ENCODE data around the gene MED26. TPM values are rescaled to one million over a fixed set of nuclear protein-coding genes. Genes with fewer than 3 reads are reported as not detected.
A peak's percentile ranks its signal among the peaks of the same experiment; 100 is the strongest.

The MED26 gene
- total and polyA plus RNA-seq, 5 donors = 4.5 to 6.1 (median 5.4) TPM

DNA sequence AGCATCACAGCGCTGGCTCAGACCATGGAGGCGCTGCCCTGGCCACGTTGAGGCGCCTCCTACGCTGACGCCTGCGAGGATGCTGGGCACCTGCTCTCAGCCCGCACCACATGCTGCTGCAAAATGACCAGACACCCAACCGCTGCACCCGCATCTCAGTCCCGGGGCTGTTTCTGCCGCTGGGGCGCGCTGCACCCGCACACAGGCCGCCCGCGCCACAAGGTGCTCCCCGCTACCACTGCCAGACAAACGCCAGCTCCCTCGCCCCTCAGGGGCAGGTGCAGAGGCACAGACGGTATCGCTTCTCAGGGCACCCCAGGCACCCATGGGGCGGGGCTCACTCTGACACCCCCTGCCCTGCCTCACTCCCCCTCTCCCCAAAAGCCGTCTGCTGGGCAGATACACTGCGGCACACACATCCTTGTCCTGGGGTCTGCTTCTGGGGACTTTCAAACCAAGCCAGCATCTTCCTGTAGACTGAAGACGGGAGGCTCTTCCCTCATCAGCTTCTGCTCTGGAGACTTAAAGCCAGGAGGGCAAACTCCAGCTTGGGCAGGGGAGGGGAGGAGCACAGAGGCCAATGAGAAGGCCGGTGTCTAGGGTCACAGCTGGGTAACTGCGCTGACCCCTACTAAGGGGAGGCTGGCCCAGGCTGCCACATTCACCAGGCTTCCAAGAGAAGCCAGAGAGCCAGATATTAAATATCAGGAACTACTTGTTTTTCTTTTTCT lies 102.1 kb downstream of the MED26 start:
- 95% methylated on average over 29 of the region's 29 CpGs for WGBS
- ATAC-seq = no peak
- no peak for DNase-seq
- intact Hi-C loops (cut with DNase I) = no loop called here
- Histone ChIP-seq H3K4me3 (ENCODE audit: low read length) (no peak overlapping the region), H3K27ac (ENCODE audit: low read length) (no peak overlapping the region), H3K27me3 (ENCODE audit: control insufficient read depth, insufficient read depth) (no peaks in the 10 kb centered on the region), H3K4me1 (ENCODE audit: control insufficient read depth, insufficient read depth, low read length) (no peaks in the 10 kb centered on the region), H3K9me3 (ENCODE audit: control insufficient read depth, low read length) (no peaks in the 10 kb centered on the region)

DNA sequence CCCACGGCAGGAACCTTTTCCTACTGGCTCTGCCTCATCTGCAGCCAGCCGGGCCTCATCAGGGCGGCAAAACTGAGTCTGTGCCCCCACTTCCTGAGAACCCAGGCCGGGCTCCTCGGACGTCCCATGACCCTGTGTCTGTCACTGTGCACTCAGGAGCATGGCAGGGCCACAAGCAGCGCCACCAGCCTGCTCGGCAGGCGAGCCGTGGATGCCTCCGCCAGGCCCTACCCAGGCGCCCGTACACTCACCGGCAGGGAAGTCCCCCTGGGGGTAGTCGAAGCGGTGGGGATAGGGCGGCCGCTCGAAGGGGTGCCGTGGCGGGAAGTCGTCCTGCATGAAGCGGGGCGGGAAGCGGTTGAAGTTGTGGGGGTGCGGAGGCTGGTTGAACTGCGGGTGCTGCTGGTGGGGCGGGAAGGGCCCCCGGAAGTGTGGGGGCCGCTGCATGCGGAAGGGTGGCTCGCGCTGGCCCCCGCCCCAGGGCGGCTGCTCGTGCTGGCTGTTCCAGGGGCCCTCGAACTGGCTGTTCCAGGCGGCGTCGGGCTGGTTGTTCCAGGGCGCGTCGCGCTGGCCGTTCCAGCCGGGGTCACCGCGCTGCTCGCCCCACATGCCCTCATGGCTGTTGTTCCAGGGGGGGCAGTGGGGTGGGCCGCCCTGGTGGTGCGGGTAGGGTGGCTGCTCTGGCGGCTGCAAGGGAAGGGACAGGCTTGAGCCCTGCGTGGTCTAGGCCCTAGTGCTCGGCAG lies 102.8 kb downstream of the MED26 start:
- 97% methylated on average over 54 of the region's 54 CpGs for WGBS
- H3K4me1 ChIP-seq (ENCODE audit: control insufficient read depth, insufficient read depth, low read length) = no peaks in the 10 kb centered on the region
- ATAC-seq = peak; percentile 8 to 15
- no peaks in the 10 kb centered on the region for H3K9me3 ChIP-seq (ENCODE audit: control insufficient read depth, low read length)
- H3K27ac ChIP-seq (ENCODE audit: low read length) = no peak overlapping the region
- no peaks in the 10 kb centered on the region for H3K27me3 ChIP-seq (ENCODE audit: control insufficient read depth, insufficient read depth)
- no peak overlapping the region for H3K4me3 ChIP-seq (ENCODE audit: low read length)
- DNase-seq = no peak
- intact Hi-C loops (cut with DNase I) = no loop called here

Other genes starting within 250 kb of the MED26 start
- 10 to 100 TPM; 64.6 to 88.9 (median 83.0) TPM for gene EPS15L1, start 156.2 kb downstream of the MED26 start, total RNA-seq
- gene EPS15L1, start 156.2 kb downstream of the MED26 start, polyA plus RNA-seq = 52.9 TPM
- gene CALR3, start 132.0 kb downstream of the MED26 start, total RNA-seq = not detected
- not detected for gene CALR3, start 132.0 kb downstream of the MED26 start, polyA plus RNA-seq
- gene C19orf44, start 131.8 kb downstream of the MED26 start, total RNA-seq = 1 to 10 TPM; 3.4 to 4.2 (median 4.0) TPM
- gene C19orf44, start 131.8 kb downstream of the MED26 start, polyA plus RNA-seq = 3.3 TPM
- gene CHERP, start 85.8 kb downstream of the MED26 start, total RNA-seq = 10 to 100 TPM; 20.7 to 25.8 (median 20.9) TPM
- gene CHERP, start 85.8 kb downstream of the MED26 start, polyA plus RNA-seq = 15.6 TPM
- 10 to 100 TPM; 21.0 to 26.6 (median 25.8) TPM for gene SLC35E1, start 55.8 kb downstream of the MED26 start, total RNA-seq
- gene SLC35E1, start 55.8 kb downstream of the MED26 start, polyA plus RNA-seq = 21.3 TPM
- gene SMIM7, start 31.9 kb upstream of the MED26 start, total RNA-seq = 10 to 100 TPM; 42.7 to 54.3 (median 45.9) TPM
- gene SMIM7, start 31.9 kb upstream of the MED26 start, polyA plus RNA-seq = 62.6 TPM
- gene TMEM38A, start 32.9 kb upstream of the MED26 start, total RNA-seq = 10 to 100 TPM in 3 of 4 donors, 1 to 10 TPM in 1; 6.8 to 17.0 (median 14.0) TPM
- 13.5 TPM for gene TMEM38A, start 32.9 kb upstream of the MED26 start, polyA plus RNA-seq
- gene NWD1, start 91.6 kb upstream of the MED26 start, total RNA-seq = under 1 TPM in 2 of 4 donors, not detected in 2; 0.03 to 0.08 TPM
- gene NWD1, start 91.6 kb upstream of the MED26 start, polyA plus RNA-seq = 0.02 TPM
- 10 to 100 TPM; 27.8 to 35.4 (median 30.0) TPM for gene SIN3B, start 201.2 kb upstream of the MED26 start, total RNA-seq
- gene SIN3B, start 201.2 kb upstream of the MED26 start, polyA plus RNA-seq = 22.6 TPM